Measurements from ENCODE around the gene MBD3L2.
"Not testable (repeated sequence)": the region's sequence is repeated elsewhere in the genome, so short reads cannot be mapped to it uniquely, and the experiment has no call there.

Gene MBD3L2

GRCh38 chr19:7049021-7049420 lies at the start of gene MBD3L2:
TSS of gene MBD3L2 (plus strand) at chr19:7049321. CDS start at chr19:7049374, 53 bp downstream.
- DNase-seq (ENCODE audit: low spot score) = not testable (repeated sequence)

GRCh38 chr19:6999933-7000332 lies 49.2 kb upstream of the MBD3L2 start:
- no peak for DNase-seq (ENCODE audit: low spot score)

- DNase-seq (ENCODE audit: low spot score) = no peak
Measured at GRCh38 chr19:7000333-7000732, 48.8 kb upstream of the MBD3L2 start.

GRCh38 chr19:7000816-7001215 lies 48.3 kb upstream of the MBD3L2 start:
- DNase-seq (ENCODE audit: low spot score) = no peak

- DNase-seq (ENCODE audit: low spot score) = no peak
Measured at GRCh38 chr19:7004313-7004931, 44.7 kb upstream of the MBD3L2 start.

- no peak for DNase-seq (ENCODE audit: low spot score)
Measured at GRCh38 chr19:7006135-7006704, 42.9 kb upstream of the MBD3L2 start.

GRCh38 chr19:7007859-7008258 lies 41.3 kb upstream of the MBD3L2 start:
- DNase-seq (ENCODE audit: low spot score) = no peak

GRCh38 chr19:7010722-7011593 lies 38.2 kb upstream of the MBD3L2 start:
- DNase-seq (ENCODE audit: low spot score) = no peak

- no peak for DNase-seq (ENCODE audit: low spot score)
Measured at GRCh38 chr19:7013678-7014077, 35.4 kb upstream of the MBD3L2 start.

GRCh38 chr19:7018828-7019227 lies 30.3 kb upstream of the MBD3L2 start:
- DNase-seq (ENCODE audit: low spot score) = no peak

GRCh38 chr19:7021331-7021730 lies 27.8 kb upstream of the MBD3L2 start, which contains the start of gene MBD3L2B:
TSS of gene MBD3L2B (minus strand) at chr19:7021431. CDS start at chr19:7021397, 34 bp downstream.
- not testable (repeated sequence) for DNase-seq (ENCODE audit: low spot score)

- not testable (repeated sequence) for DNase-seq (ENCODE audit: low spot score)
Measured at GRCh38 chr19:7028790-7029189, 20.3 kb upstream of the MBD3L2 start.

GRCh38 chr19:7030278-7030677 lies 18.8 kb upstream of the MBD3L2 start, which contains the start of gene MBD3L5:
TSS of gene MBD3L5 (plus strand) at chr19:7030578. CDS start at chr19:7030612, 34 bp downstream.
- DNase-seq (ENCODE audit: low spot score) = not testable (repeated sequence)

- not testable (repeated sequence) for DNase-seq (ENCODE audit: low spot score)
Measured at GRCh38 chr19:7040079-7040478, 9.0 kb upstream of the MBD3L2 start, which contains the start of gene MBD3L4. TSS of gene MBD3L4 (minus strand) at chr19:7040179. CDS start at chr19:7040144, 35 bp downstream.

- DNase-seq (ENCODE audit: low spot score) = not testable (repeated sequence)
Measured at GRCh38 chr19:7041563-7041962, 7.6 kb upstream of the MBD3L2 start.

GRCh38 chr19:7051421-7051820 lies 2.3 kb downstream of the MBD3L2 start:
- DNase-seq (ENCODE audit: low spot score) = not testable (repeated sequence)

- DNase-seq (ENCODE audit: low spot score) = not testable (repeated sequence)
Measured at GRCh38 chr19:7052896-7053295, 3.8 kb downstream of the MBD3L2 start.

GRCh38 chr19:7054635-7055368 lies 5.7 kb downstream of the MBD3L2 start:
- DNase-seq (ENCODE audit: low spot score) = not testable (repeated sequence)

GRCh38 chr19:7055679-7056078 lies 6.6 kb downstream of the MBD3L2 start:
- not testable (repeated sequence) for DNase-seq (ENCODE audit: low spot score)

GRCh38 chr19:7056371-7056770 lies 7.2 kb downstream of the MBD3L2 start:
- not testable (repeated sequence) for DNase-seq (ENCODE audit: low spot score)

- DNase-seq (ENCODE audit: low spot score) = not testable (repeated sequence)
Measured at GRCh38 chr19:7058576-7058975, 9.5 kb downstream of the MBD3L2 start, which contains the start of gene MBD3L3. TSS of gene MBD3L3 (minus strand) at chr19:7058676. CDS start at chr19:7058605, 71 bp downstream.

- not testable (repeated sequence) for DNase-seq (ENCODE audit: low spot score)
Measured at GRCh38 chr19:7059977-7060376, 10.9 kb downstream of the MBD3L2 start.
